ENCODE measurements around the gene PRR7.

Gene PRR7

DNA sequence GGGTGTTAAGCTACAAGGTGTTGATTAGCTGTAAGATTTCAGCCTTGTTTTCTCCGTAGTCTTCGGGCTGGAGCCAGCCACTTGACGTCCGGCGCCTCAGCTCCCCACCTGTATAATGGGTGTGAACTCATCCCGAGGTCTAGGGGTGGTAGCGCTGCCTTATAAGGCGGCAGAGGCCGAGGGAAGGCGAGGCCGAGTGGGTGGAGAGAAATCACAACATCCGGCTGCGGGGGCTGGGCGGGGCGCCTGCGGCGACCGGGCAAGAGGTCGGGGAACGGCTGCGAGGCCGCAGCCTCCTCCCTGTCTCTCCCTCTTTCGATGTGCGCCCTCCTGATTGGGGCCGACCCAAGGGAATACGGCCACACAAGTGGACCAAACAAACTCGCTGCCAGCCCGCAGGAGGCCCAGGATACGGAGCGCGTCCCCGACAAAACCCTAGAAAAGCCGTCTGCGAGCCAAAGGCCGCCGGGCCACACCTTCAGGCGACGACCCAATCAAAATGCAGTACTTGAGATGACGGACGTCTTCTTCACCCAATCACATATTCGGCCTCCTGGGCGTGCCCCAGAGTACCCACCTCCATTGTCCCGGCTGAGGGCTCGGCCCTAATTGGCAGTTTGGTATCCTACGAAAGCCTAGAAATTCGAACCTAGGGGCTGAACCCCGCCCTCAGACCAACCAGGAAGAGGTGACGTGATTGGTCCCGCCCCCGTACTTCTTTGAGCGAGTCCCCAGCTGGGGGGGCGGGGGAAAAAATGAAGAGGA is 20.6 kb upstream of the PRR7 start (continued):
- TF ChIP-seq, protein P1, sequence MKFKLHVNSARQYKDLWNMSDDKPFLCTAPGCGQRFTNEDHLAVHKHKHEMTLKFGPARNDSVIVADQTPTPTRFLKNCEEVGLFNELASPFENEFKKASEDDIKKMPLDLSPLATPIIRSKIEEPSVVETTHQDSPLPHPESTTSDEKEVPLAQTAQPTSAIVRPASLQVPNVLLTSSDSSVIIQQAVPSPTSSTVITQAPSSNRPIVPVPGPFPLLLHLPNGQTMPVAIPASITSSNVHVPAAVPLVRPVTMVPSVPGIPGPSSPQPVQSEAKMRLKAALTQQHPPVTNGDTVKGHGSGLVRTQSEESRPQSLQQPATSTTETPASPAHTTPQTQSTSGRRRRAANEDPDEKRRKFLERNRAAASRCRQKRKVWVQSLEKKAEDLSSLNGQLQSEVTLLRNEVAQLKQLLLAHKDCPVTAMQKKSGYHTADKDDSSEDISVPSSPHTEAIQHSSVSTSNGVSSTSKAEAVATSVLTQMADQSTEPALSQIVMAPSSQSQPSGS (tag by site-specific recombination; IDR thresholded peaks at IDR 0.05; ENCODE audit: low read depth), result peak; percentile 96
- TF ChIP-seq, protein P2, sequence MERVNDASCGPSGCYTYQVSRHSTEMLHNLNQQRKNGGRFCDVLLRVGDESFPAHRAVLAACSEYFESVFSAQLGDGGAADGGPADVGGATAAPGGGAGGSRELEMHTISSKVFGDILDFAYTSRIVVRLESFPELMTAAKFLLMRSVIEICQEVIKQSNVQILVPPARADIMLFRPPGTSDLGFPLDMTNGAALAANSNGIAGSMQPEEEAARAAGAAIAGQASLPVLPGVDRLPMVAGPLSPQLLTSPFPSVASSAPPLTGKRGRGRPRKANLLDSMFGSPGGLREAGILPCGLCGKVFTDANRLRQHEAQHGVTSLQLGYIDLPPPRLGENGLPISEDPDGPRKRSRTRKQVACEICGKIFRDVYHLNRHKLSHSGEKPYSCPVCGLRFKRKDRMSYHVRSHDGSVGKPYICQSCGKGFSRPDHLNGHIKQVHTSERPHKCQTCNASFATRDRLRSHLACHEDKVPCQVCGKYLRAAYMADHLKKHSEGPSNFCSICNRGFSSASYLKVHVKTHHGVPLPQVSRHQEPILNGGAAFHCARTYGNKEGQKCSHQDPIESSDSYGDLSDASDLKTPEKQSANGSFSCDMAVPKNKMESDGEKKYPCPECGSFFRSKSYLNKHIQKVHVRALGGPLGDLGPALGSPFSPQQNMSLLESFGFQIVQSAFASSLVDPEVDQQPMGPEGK (tag by site-specific recombination; IDR thresholded peaks at IDR 0.05), result peak; percentile 78
- TF ChIP-seq SP2 (tag by site-specific recombination; IDR thresholded peaks at IDR 0.05) (peak; percentile 98), ZNF155 (tag by site-specific recombination; IDR thresholded peaks at IDR 0.05) (no peak), ZNF837 (tag by site-specific recombination; IDR thresholded peaks at IDR 0.05) (peak; percentile 61; the same call in 1 of the 2 replicates), ZNF341 (tag by site-specific recombination; IDR thresholded peaks at IDR 0.05; ENCODE audit: low read depth) (peak; percentile 39; the same call in 1 of the 2 replicates), ZFHX2 (tag by site-specific recombination; conservative IDR thresholded peaks at IDR 0.05) (peak; percentile 91), ZNF561 (tag by site-specific recombination; IDR thresholded peaks at IDR 0.05; ENCODE audit: borderline replicate concordance) (peak; percentile 86; the same call in 1 of the 2 replicates), GLIS2 (tag by site-specific recombination; IDR thresholded peaks at IDR 0.05) (peak; percentile 69), ZNF571 (tag by site-specific recombination; IDR thresholded peaks at IDR 0.05) (no peak), KLF1 (tag by site-specific recombination; IDR thresholded peaks at IDR 0.05) (peak; percentile 87), OSR2 (tag by site-specific recombination; IDR thresholded peaks at IDR 0.05) (no peak), HOXD13 (CRISPR knock-in tag; IDR thresholded peaks at IDR 0.05; ENCODE audit: borderline replicate concordance) (no peak), GFI1B (tag by site-specific recombination; IDR thresholded peaks at IDR 0.05) (peak; percentile 75; the same call in 1 of the 2 replicates), IKZF3 (tag by site-specific recombination; IDR thresholded peaks at IDR 0.05) (no peak), ZFP69B (tag by site-specific recombination; IDR thresholded peaks at IDR 0.05) (peak; percentile 46; the same call in 1 of the 2 replicates), SP7 (tag by site-specific recombination; IDR thresholded peaks at IDR 0.05) (peak; percentile 73), ZNF624 (tag by site-specific recombination; IDR thresholded peaks at IDR 0.05) (no peak), GLIS1 (tag by site-specific recombination; IDR thresholded peaks at IDR 0.05) (peak; percentile 81)
- TF ChIP-seq, protein P3, sequence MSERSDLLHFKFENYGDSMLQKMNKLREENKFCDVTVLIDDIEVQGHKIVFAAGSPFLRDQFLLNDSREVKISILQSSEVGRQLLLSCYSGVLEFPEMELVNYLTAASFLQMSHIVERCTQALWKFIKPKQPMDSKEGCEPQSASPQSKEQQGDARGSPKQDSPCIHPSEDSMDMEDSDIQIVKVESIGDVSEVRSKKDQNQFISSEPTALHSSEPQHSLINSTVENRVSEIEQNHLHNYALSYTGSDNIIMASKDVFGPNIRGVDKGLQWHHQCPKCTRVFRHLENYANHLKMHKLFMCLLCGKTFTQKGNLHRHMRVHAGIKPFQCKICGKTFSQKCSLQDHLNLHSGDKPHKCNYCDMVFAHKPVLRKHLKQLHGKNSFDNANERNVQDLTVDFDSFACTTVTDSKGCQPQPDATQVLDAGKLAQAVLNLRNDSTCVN (tag by site-specific recombination; optimal IDR thresholded peaks at IDR 0.05), result peak; percentile 70
- TF ChIP-seq, protein P4, sequence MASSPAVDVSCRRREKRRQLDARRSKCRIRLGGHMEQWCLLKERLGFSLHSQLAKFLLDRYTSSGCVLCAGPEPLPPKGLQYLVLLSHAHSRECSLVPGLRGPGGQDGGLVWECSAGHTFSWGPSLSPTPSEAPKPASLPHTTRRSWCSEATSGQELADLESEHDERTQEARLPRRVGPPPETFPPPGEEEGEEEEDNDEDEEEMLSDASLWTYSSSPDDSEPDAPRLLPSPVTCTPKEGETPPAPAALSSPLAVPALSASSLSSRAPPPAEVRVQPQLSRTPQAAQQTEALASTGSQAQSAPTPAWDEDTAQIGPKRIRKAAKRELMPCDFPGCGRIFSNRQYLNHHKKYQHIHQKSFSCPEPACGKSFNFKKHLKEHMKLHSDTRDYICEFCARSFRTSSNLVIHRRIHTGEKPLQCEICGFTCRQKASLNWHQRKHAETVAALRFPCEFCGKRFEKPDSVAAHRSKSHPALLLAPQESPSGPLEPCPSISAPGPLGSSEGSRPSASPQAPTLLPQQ (tag by site-specific recombination; IDR thresholded peaks at IDR 0.05), result peak; percentile 56; the same call in 1 of the 2 replicates
- TF ChIP-seq, protein P5, sequence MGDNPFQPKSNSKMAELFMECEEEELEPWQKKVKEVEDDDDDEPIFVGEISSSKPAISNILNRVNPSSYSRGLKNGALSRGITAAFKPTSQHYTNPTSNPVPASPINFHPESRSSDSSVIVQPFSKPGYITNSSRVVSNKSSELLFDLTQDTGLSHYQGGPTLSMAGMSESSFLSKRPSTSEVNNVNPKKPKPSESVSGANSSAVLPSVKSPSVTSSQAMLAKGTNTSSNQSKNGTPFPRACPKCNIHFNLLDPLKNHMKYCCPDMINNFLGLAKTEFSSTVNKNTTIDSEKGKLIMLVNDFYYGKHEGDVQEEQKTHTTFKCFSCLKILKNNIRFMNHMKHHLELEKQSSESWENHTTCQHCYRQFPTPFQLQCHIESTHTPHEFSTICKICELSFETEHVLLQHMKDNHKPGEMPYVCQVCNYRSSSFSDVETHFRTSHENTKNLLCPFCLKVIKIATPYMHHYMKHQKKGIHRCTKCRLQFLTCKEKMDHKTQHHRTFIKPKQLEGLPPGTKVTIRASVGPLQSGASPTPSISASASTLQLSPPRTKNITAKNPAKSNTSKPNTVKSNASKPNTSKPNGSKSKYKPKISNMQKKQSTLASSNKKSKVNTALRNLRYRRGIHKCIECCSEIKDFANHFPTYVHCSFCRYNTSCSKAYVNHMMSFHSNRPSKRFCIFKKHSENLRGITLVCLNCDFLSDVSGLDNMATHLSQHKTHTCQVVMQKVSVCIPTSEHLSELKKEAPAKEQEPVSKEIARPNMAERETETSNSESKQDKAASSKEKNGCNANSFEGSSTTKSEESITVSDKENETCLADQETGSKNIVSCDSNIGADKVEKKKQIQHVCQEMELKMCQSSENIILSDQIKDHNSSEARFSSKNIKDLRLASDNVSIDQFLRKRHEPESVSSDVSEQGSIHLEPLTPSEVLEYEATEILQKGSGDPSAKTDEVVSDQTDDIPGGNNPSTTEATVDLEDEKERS (tag by site-specific recombination; IDR thresholded peaks at IDR 0.05), result no peak
- TF ChIP-seq, protein P6, sequence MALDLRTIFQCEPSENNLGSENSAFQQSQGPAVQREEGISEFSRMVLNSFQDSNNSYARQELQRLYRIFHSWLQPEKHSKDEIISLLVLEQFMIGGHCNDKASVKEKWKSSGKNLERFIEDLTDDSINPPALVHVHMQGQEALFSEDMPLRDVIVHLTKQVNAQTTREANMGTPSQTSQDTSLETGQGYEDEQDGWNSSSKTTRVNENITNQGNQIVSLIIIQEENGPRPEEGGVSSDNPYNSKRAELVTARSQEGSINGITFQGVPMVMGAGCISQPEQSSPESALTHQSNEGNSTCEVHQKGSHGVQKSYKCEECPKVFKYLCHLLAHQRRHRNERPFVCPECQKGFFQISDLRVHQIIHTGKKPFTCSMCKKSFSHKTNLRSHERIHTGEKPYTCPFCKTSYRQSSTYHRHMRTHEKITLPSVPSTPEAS (tag by site-specific recombination; IDR thresholded peaks at IDR 0.05), result 0 out of 2 replicates have a peak, but pooled peaks have one; percentile 19
- TF ChIP-seq, protein P7, sequence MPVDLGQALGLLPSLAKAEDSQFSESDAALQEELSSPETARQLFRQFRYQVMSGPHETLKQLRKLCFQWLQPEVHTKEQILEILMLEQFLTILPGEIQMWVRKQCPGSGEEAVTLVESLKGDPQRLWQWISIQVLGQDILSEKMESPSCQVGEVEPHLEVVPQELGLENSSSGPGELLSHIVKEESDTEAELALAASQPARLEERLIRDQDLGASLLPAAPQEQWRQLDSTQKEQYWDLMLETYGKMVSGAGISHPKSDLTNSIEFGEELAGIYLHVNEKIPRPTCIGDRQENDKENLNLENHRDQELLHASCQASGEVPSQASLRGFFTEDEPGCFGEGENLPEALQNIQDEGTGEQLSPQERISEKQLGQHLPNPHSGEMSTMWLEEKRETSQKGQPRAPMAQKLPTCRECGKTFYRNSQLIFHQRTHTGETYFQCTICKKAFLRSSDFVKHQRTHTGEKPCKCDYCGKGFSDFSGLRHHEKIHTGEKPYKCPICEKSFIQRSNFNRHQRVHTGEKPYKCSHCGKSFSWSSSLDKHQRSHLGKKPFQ (tag by site-specific recombination; IDR thresholded peaks at IDR 0.05), result peak; percentile 79
- TF ChIP-seq, protein P8, sequence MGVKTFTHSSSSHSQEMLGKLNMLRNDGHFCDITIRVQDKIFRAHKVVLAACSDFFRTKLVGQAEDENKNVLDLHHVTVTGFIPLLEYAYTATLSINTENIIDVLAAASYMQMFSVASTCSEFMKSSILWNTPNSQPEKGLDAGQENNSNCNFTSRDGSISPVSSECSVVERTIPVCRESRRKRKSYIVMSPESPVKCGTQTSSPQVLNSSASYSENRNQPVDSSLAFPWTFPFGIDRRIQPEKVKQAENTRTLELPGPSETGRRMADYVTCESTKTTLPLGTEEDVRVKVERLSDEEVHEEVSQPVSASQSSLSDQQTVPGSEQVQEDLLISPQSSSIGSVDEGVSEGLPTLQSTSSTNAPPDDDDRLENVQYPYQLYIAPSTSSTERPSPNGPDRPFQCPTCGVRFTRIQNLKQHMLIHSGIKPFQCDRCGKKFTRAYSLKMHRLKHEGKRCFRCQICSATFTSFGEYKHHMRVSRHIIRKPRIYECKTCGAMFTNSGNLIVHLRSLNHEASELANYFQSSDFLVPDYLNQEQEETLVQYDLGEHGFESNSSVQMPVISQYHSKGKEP (tag by site-specific recombination; IDR thresholded peaks at IDR 0.05), result no peak
